Measurements from ENCODE around the gene CAPN5. TPM values are rescaled to one million over a fixed set of nuclear protein-coding genes. Genes with fewer than 3 reads are reported as not detected.

The CAPN5 gene
- total and polyA plus RNA-seq, 2 experiments from 2014 or later, result 25.2 to 28.8 TPM

GRCh38 chr11:77126156-77126775 lies 59.5 kb downstream of the CAPN5 start:
- no peaks in the 10 kb centered on the region for H3K36me3 ChIP-seq (replicated peaks; ENCODE audit: insufficient read depth, low read depth)
- H3K4me2 ChIP-seq, result no peak overlapping the region
- 87% methylated on average over 17 of the region's 17 CpGs for WGBS (ENCODE audit: low lambda C conversion rate, missing lambda C conversion rate)
- H2AFZ ChIP-seq, result no peak overlapping the region
- DNase-seq (ENCODE audit: low spot score), result no peak
- no peak for TF ChIP-seq EZH2 (IDR thresholded peaks at IDR 0.05; ENCODE audit: borderline replicate concordance)
- no peak for TF ChIP-seq CTCF (IDR thresholded peaks at IDR 0.05; ENCODE audit: poor library complexity)
- TF ChIP-seq EZH2phosphoT487 (IDR thresholded peaks at IDR 0.05; ENCODE audit: low read depth, severe bottlenecking, unreplicated experiment), result no peak
- no peaks in the 10 kb centered on the region for H4K20me1 ChIP-seq (ENCODE audit: insufficient read depth, poor library complexity, severe bottlenecking)
- H3K4me1 ChIP-seq (ENCODE audit: insufficient read depth), result peaks cover 13% of the 10 kb centered on the region
- H3K9me2 ChIP-seq (replicated peaks; ENCODE audit: insufficient read depth), result no peaks in the 10 kb centered on the region
- no peak overlapping the region for H3K27ac ChIP-seq
- H3K79me2 ChIP-seq, result no peaks in the 10 kb centered on the region
- H3K27me3 ChIP-seq, result no peaks in the 10 kb centered on the region
- H3K9me3 ChIP-seq (ENCODE audit: low read depth), result no peaks in the 10 kb centered on the region
- no peak overlapping the region for H3K4me3 ChIP-seq

GRCh38 chr11:77126861-77127234 lies 60.1 kb downstream of the CAPN5 start:
- Histone ChIP-seq H3K4me2 (peak overlapping the region; percentile 91), H3K36me3 (replicated peaks; ENCODE audit: insufficient read depth, low read depth) (no peaks in the 10 kb centered on the region), H4K20me1 (ENCODE audit: insufficient read depth, poor library complexity, severe bottlenecking) (no peaks in the 10 kb centered on the region), H3K79me2 (no peaks in the 10 kb centered on the region), H3K27me3 (no peaks in the 10 kb centered on the region), H3K27ac (no peak overlapping the region), H3K4me3 (no peak overlapping the region), H3K4me1 (ENCODE audit: insufficient read depth) (peaks cover 13% of the 10 kb centered on the region), H3K9me3 (ENCODE audit: low read depth) (no peaks in the 10 kb centered on the region), H2AFZ (peak overlapping the region; percentile 86), H3K9me2 (replicated peaks; ENCODE audit: insufficient read depth) (no peaks in the 10 kb centered on the region)
- no peak for DNase-seq (ENCODE audit: low spot score)
- WGBS (ENCODE audit: low lambda C conversion rate, missing lambda C conversion rate), result 18% methylated on average over 10 of the region's 10 CpGs
- TF ChIP-seq EZH2 (IDR thresholded peaks at IDR 0.05; ENCODE audit: borderline replicate concordance), result no peak
- no peak for TF ChIP-seq CTCF (IDR thresholded peaks at IDR 0.05; ENCODE audit: poor library complexity)
- TF ChIP-seq EZH2phosphoT487 (IDR thresholded peaks at IDR 0.05; ENCODE audit: low read depth, severe bottlenecking, unreplicated experiment), result no peak

DNA sequence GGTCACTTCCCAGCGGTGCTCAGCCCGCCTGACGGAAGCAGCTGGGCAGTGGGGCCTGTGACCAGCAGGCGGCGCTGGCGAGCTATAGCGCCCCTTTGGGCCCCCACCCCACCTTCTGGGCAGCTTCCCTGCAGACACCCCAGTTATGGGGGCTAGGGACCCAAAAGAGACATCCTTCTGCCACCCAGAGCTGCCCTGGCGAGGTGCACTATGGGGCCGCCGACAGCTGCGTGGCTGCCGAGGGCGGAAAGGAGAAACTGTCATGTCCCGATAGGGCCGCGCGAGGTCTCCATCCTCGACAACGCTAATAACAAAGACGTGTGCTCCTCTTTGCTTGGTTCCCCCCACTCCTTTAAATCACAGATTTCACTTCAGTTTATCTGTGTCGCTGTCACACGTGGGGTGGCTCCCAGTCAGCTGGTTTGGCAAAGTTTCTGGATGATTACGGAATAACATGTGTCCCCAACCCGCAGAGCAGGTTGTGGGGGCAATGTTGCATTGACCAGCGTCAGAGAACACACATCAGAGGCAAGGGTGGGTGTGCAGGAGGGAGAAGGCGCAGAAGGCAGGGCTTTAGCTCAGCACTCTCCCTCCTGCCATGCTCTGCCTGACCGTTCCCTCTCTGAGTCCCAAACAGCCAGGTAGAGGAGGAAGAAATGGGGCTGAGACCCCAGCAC lies 60.6 kb downstream of the CAPN5 start:
- H3K9me3 ChIP-seq (ENCODE audit: low read depth), result no peaks in the 10 kb centered on the region
- H3K27ac ChIP-seq, result peak overlapping the region; percentile 73
- peak overlapping the region; percentile 50 for H3K4me3 ChIP-seq
- H3K9me2 ChIP-seq (replicated peaks; ENCODE audit: insufficient read depth), result no peaks in the 10 kb centered on the region
- H3K79me2 ChIP-seq, result no peaks in the 10 kb centered on the region
- peak; percentile 79 for DNase-seq (ENCODE audit: low spot score)
- H4K20me1 ChIP-seq (ENCODE audit: insufficient read depth, poor library complexity, severe bottlenecking), result no peaks in the 10 kb centered on the region
- no peaks in the 10 kb centered on the region for H3K27me3 ChIP-seq
- WGBS (ENCODE audit: low lambda C conversion rate, missing lambda C conversion rate), result 2% methylated on average over 27 of the region's 27 CpGs
- H3K36me3 ChIP-seq (replicated peaks; ENCODE audit: insufficient read depth, low read depth), result no peaks in the 10 kb centered on the region
- peaks cover 13% of the 10 kb centered on the region for H3K4me1 ChIP-seq (ENCODE audit: insufficient read depth)
- H2AFZ ChIP-seq, result peak overlapping the region; percentile 86
- peak overlapping the region; percentile 91 for H3K4me2 ChIP-seq
- peak; percentile 100 for TF ChIP-seq CTCF (IDR thresholded peaks at IDR 0.05; ENCODE audit: poor library complexity)
- TF ChIP-seq EZH2phosphoT487 (IDR thresholded peaks at IDR 0.05; ENCODE audit: low read depth, severe bottlenecking, unreplicated experiment), result no peak
- TF ChIP-seq EZH2 (IDR thresholded peaks at IDR 0.05; ENCODE audit: borderline replicate concordance), result no peak
